ENCODE measurements around the gene SECISBP2L. TPM values are rescaled to one million over a fixed set of nuclear protein-coding genes. Genes with fewer than 3 reads are reported as not detected.

Gene SECISBP2L
- polyA plus RNA-seq, 1 experiment: 41.3 TPM

DNA sequence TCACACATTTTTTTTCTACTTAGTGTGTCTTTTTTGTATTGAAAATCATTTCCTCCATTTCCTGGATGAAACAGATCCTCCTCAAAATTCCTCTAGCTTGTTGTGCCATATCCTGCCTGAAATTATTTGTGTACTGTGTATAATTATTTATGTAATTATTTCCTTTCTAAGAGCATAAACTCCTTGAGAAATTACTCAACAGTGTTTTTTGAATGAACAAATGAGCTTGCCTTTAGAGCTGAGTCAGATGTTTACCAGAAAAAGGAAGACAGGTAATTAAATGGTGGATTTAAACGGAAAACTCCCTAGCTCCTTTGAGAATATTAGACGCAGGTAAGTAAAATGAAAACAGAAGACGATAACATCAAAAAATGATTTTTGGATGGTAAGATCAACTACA, 13.2 kb upstream of the SECISBP2L start:
- Histone ChIP-seq H3K27me3 (ENCODE audit: control insufficient read depth, insufficient read depth, low read length) (no peaks in the 10 kb centered on the region), H3K4me3 (ENCODE audit: low read depth, low read length) (no peak overlapping the region), H3K27ac (ENCODE audit: low read depth, low read length) (no peak overlapping the region), H3K9me3 (ENCODE audit: control insufficient read depth, insufficient read depth, low read length) (no peaks in the 10 kb centered on the region)
- ChIA-PET CTCF (interaction anchor here (0.9 to 1.6 kb wide), 3 partner anchors 84 to 258 kb away, joined by 3 to 4 read pairs (median 4); no protein-coding TSS in a partner anchor), POLR2A (interaction anchor here (0.6 to 1.6 kb wide), 2 partner anchors 24 to 31 kb away, joined by 6 to 8 read pairs; no protein-coding TSS in a partner anchor)
- TF ChIP-seq, protein P1, sequence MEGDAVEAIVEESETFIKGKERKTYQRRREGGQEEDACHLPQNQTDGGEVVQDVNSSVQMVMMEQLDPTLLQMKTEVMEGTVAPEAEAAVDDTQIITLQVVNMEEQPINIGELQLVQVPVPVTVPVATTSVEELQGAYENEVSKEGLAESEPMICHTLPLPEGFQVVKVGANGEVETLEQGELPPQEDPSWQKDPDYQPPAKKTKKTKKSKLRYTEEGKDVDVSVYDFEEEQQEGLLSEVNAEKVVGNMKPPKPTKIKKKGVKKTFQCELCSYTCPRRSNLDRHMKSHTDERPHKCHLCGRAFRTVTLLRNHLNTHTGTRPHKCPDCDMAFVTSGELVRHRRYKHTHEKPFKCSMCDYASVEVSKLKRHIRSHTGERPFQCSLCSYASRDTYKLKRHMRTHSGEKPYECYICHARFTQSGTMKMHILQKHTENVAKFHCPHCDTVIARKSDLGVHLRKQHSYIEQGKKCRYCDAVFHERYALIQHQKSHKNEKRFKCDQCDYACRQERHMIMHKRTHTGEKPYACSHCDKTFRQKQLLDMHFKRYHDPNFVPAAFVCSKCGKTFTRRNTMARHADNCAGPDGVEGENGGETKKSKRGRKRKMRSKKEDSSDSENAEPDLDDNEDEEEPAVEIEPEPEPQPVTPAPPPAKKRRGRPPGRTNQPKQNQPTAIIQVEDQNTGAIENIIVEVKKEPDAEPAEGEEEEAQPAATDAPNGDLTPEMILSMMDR (IDR thresholded peaks at IDR 0.05; ENCODE audit: low read depth, low read length): no peak
- DNase-seq (ENCODE audit: low read depth, low spot score): no peak

- Histone ChIP-seq H3K4me3 (ENCODE audit: low read depth, low read length) (no peak overlapping the region), H3K9me3 (ENCODE audit: control insufficient read depth, insufficient read depth, low read length) (no peaks in the 10 kb centered on the region), H3K27me3 (ENCODE audit: control insufficient read depth, insufficient read depth, low read length) (no peaks in the 10 kb centered on the region), H3K27ac (ENCODE audit: low read depth, low read length) (no peak overlapping the region)
- TF ChIP-seq, protein P1 (IDR thresholded peaks at IDR 0.05; ENCODE audit: low read depth, low read length): no peak
- DNase-seq (ENCODE audit: low read depth, low spot score): no peak
- CTCF ChIA-PET: interaction anchor here (1.6 kb wide), 1 partner anchor 83 kb away, joined by 4 read pairs; no protein-coding TSS in a partner anchor
- POLR2A ChIA-PET: no interaction called here
Observed at GRCh38 chr15:49058559-49058958, 12.3 kb upstream of the SECISBP2L start.

GRCh38 chr15:49055630-49056029, 9.4 kb upstream of the SECISBP2L start:
- POLR2A ChIA-PET: no interaction called here
- Histone ChIP-seq H3K27me3 (ENCODE audit: control insufficient read depth, insufficient read depth, low read length) (no peaks in the 10 kb centered on the region), H3K27ac (ENCODE audit: low read depth, low read length) (no peak overlapping the region), H3K4me3 (ENCODE audit: low read depth, low read length) (no peak overlapping the region), H3K9me3 (ENCODE audit: control insufficient read depth, insufficient read depth, low read length) (peaks cover 5% of the 10 kb centered on the region; the same call in 1 of the 2 replicates)
- TF ChIP-seq, protein P1 (IDR thresholded peaks at IDR 0.05; ENCODE audit: low read depth, low read length): no peak
- CTCF ChIA-PET: interaction anchor here (0.9 kb wide), 1 partner anchor 90 kb away, joined by 4 read pairs; no protein-coding TSS in a partner anchor
- DNase-seq (ENCODE audit: low read depth, low spot score): no peak

DNA sequence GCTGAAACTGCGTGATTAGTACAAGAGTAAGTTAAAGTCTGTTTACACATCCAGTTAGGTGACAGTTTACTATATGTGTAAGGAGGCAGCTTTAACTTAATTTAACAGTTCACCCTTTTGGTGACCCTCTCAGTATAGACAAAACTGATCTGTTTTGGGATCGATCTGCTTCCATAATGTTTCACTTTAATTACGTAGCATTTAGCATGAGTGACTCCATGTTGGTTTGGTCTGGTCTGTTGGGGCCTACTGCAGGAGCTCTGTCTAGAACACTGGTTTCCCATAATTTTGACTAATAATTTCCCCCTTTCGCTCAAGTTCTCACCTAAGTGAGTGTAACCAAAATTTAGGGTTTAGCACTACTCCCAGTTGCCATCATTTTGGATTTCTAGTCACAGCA, 6.4 kb upstream of the SECISBP2L start:
- POLR2A ChIA-PET: no interaction called here
- no peak for DNase-seq (ENCODE audit: low read depth, low spot score)
- Histone ChIP-seq H3K27ac (ENCODE audit: low read depth, low read length) (no peak overlapping the region), H3K4me3 (ENCODE audit: low read depth, low read length) (no peak overlapping the region), H3K27me3 (ENCODE audit: control insufficient read depth, insufficient read depth, low read length) (no peaks in the 10 kb centered on the region), H3K9me3 (ENCODE audit: control insufficient read depth, insufficient read depth, low read length) (peaks cover 5% of the 10 kb centered on the region; the same call in 1 of the 2 replicates)
- TF ChIP-seq, protein P1 (IDR thresholded peaks at IDR 0.05; ENCODE audit: low read depth, low read length): no peak
- CTCF ChIA-PET: interaction anchor here (1.1 kb wide), 1 partner anchor 8 kb away, joined by 3 read pairs; no protein-coding TSS in a partner anchor

DNA sequence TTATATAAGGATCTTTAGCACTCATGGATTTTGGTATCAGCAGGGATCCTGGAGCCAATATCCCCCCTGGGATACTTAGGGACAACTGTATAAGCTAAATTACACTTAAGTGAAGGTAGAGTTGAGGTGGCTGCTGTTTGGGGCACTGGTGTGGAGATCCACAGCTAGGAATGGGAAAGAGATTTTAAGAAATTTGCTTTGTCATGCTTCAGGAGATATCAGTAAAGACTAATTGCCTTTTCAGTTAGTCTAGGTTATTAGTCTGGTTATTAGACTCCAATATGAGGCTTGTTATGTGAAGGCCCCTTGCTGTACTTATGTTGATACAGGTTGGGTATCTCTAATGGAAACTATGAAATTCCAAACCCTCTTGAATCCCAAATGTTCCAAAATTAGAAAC, 1.2 kb upstream of the SECISBP2L start:
- no peak overlapping the region for H3K4me3 ChIP-seq (ENCODE audit: low read depth, low read length)
- TF ChIP-seq, protein P1 (IDR thresholded peaks at IDR 0.05; ENCODE audit: low read depth, low read length): no peak
- no peak for DNase-seq (ENCODE audit: low read depth, low spot score)
- ChIA-PET CTCF (interaction anchor here (1.7 kb wide), 1 partner anchor 35 kb away, joined by 4 read pairs; no protein-coding TSS in a partner anchor), POLR2A (interaction anchor here (2.2 kb wide), 1 partner anchor 36 kb away, joined by 16 read pairs; no protein-coding TSS in a partner anchor)
- no peaks in the 10 kb centered on the region for H3K27me3 ChIP-seq (ENCODE audit: control insufficient read depth, insufficient read depth, low read length)
- no peak overlapping the region for H3K27ac ChIP-seq (ENCODE audit: low read depth, low read length)
- H3K9me3 ChIP-seq (ENCODE audit: control insufficient read depth, insufficient read depth, low read length): peaks cover 5% of the 10 kb centered on the region

Data from AG04450 (cell line).